HG03342 (cell line): ENCODE data around the gene HSF4.

Source experiments
- ATAC-seq: cut with Tn5 transposase; IDR thresholded peaks from one replicate; pipeline ENCODE4 v1.9.1; 2021; ENCODE audit warnings: mild to moderate bottlenecking, moderate library complexity; ENCODE audit not compliant: unreplicated experiment

The HSF4 gene

DNA sequence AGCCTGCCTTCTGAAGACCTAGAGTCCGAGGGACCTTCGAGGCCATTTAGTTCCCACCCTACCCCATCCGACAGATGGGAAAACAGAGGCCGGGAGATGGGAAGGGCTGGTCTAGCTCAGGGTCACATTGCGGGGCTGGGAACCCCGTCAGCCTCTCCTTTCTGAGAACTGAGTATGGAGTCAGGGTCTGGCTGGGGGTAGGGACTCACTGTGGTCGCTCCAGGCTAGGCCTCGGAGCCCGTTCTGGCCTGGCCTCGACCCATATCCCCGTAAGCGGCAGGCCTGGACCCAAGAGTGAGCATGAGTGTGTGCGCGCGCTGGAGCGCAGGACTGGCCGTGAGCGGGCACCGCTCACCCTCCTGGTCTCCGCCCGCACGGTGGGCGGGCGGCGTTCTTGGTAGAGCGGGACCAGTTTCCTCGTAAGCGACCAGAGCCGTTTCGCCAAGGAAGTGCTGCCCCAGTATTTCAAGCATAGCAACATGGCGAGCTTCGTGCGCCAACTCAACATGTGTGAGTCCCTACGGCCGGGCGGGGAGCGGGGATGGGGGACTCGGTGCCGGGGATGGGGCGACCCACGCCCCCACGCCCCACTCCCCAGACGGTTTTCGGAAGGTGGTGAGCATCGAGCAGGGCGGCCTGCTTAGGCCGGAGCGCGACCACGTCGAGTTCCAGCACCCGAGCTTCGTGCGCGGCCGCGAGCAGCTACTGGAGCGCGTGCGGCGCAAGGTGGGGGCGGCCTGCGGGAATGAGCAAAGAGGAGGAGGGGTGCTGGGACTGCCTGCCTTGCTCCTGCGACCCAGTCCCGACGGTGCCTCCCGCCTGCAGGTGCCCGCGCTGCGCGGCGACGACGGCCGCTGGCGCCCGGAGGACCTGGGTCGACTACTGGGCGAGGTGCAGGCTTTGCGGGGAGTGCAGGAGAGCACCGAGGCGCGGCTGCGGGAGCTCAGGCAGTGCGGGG lies 855 bp downstream of the HSF4 start:
- ATAC-seq, result no peak

DNA sequence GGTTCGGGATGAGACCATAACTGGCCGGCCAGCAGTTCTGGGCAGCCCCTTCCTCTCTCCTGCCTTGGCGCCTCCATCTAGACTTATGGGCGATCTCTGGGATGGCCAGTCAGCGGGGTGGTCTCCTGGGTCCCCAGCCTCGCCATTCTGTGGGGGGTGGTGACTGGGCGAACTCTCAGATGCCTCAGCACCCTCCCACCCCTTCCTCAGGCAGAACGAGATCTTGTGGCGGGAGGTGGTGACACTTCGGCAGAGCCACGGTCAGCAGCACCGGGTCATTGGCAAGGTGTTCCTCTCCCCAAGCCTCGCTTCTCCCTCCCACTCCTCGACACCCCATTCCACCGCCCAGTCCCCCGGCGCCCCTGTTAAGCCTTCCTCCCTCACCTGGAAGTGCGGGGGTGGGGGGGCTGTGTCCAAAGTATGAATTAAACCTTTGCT lies 1.6 kb downstream of the HSF4 start:
- ATAC-seq, result no peak

DNA sequence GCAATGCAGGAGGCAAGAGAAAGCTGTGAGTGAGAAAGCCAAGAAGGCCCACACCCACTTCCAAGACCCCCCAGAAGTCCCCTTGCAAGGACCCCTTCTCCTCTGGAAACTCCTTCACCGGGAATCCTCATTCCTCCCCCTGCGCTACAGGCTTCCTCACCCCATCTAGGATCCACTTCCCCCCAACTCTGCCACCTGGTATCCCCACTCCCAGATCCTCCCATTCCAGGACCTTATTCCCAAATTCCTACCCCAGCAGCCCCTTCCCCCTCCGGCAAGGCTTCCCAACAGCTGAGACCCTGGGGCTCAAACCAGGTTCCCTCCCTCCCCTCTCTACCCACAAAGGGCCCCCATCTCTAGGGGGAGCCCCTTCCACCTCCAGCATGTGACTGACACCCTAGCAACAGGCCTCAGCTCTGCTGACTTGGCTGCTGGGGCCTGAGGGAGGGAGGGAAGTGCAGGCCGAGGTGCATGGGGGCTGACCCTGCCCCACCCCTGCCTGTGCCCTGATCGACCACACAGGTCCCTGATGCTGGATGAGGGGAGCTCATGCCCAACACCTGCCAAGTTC lies 2.1 kb downstream of the HSF4 start:
- no peak for ATAC-seq

DNA sequence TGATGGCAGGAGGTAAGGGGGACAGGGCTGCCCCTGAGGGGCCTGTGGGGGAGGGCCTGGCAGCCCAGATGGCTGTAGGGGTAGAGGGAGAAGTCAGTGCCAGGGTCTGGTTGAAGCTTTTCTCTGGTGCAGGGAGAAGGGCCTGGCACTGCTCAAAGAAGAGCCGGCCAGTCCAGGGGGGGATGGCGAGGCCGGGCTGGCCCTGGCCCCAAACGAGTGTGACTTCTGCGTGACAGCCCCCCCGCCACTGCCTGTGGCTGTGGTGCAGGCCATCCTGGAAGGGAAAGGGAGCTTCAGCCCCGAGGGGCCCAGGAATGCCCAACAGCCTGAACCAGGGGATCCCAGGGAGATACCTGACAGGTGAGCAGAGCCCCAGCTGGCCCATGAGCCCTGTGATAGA lies 3.0 kb downstream of the HSF4 start:
- no peak for ATAC-seq

DNA sequence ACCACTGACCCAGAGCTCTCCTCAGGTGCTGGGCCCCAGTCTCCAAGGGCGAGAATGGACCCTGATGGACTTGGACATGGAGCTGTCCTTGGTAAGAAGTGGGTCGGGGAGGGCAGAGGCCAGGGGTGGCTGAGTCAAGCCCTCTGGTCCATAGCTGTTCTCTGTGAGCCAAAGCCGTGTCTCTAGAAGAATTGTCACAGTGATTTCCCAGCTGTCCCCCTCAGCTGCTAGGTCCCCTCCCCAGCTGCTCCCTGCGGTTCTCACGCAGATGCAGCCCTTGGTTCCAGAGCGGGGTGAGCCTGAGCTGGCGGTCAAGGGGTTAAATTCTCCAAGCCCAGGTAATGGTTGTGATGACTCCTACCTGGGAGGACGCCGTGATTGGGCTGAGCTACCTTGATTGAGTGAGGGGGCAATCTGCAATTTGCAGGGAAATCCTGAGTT lies 4.5 kb downstream of the HSF4 start:
- no peak for ATAC-seq

DNA sequence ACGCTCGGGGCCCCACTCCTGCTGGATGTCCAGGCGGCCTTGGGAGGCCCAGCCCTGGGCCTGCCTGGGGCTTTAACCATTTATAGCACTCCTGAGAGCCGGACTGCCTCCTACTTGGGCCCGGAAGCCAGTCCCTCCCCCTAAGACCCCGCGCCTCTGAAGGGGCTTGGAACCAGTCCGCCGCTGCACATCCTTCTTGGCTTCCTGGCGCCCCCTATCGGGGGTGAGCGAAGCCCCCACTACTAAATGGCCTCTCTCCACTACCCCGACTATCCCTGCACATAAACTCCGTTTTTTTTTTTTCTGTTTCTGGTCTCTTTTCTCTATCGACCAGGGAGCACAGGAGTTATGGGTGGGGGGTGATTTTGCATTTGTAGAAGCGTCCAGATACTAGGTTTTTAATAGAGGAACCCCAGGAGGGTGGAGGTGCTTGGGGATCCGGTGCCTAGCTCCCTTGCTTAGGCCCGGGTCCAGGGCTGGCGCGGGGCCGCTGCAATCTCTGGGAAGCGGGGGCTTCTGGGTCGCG lies 5.2 kb downstream of the HSF4 start:
- ATAC-seq, result no peak

DNA sequence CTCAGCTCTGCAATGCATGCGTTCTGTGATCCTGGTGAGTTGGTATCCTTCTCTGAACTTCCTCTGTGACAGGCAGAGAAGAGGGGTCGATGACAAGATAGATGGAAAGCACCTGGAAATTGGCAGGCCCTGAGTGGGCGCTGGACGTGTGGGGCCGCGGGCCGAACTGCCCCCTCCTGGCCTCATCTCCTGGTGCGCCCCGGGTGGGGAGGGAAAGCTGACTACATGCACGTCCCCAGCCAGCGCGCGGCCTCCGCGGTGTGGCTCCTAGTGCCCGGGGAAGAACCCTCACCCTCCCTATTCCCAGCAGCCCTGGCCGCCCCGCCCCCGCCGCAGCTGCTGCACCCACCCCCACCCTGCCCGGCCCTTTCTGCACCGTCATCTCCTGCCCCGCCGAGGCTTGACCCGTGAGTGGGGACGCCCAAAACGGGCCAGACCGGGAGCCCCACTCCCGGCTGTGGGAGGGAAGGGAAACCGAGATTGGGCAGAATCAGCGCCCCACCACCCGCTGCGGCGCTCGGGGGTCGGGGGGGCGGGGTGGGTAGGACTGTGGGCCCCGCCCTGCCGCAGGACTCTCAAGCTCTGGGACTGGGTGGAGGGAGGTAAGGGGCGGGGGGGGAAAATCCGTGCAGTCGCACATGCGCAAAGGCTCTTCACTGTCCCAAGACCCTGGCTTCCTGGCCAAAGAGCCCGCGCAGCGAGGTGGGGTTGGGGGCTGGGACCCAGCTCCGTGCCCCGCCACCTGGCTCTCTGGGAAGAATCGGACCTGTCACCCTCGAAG lies 5.8 kb downstream of the HSF4 start, which contains the start of gene NOL3:
NOL3 (plus strand) TSS at position 371 of the 781 bp plus-strand sequence.
- no peak for ATAC-seq

DNA sequence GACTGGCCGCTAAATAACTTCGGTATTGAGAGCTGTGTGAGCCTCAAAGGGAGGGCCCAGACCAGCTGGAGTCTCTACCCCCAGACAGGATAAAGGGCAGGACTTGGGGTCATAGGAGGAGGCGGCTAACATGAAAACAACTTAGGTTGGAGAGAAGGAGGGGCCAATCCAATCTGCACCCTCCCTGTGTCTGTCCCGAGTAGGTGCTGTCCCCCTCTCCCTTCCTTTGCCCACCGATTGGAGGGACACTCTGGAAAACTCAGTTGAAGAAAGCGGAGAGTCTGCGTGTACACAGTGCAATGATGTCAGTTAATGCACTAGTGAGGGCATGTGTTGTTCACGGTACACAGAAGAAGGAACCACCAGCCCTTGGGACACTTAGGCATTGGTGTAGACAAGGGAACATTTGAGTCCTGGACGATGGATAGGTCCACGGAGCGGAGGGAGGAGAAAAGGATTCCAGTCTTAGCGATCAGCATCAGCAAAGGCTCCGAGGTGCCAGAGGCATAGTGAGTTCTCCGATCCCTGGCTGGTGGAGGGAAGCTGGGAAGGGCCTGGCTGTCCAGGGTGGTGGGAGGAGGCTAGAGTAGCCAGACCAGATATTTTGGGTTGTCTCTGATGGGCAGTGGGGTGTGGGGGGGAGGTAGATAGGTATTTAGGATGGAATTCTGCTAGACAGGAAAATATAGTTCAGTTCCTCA lies 6.6 kb downstream of the HSF4 start:
- no peak for ATAC-seq

DNA sequence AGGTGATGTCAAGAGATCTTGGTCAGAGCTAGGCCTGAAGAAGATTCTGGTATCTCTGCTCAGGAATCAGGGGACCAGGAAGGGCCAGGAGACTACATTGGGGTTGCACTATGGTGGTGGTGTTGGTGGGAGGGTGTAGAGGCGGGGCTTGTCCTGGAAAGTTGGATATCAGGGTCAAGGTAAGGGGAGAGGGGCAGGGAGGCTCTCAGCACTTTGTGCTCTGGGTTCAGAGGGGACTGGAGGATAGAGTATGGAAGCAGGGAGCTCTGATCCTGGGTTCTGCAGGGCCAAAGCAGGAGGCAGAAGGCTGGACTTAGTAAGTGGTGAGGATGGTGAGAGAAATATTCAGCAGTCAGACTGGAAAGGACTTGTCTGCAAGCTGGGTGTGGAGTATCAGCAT lies 8.8 kb downstream of the HSF4 start:
- ATAC-seq, result no peak

DNA sequence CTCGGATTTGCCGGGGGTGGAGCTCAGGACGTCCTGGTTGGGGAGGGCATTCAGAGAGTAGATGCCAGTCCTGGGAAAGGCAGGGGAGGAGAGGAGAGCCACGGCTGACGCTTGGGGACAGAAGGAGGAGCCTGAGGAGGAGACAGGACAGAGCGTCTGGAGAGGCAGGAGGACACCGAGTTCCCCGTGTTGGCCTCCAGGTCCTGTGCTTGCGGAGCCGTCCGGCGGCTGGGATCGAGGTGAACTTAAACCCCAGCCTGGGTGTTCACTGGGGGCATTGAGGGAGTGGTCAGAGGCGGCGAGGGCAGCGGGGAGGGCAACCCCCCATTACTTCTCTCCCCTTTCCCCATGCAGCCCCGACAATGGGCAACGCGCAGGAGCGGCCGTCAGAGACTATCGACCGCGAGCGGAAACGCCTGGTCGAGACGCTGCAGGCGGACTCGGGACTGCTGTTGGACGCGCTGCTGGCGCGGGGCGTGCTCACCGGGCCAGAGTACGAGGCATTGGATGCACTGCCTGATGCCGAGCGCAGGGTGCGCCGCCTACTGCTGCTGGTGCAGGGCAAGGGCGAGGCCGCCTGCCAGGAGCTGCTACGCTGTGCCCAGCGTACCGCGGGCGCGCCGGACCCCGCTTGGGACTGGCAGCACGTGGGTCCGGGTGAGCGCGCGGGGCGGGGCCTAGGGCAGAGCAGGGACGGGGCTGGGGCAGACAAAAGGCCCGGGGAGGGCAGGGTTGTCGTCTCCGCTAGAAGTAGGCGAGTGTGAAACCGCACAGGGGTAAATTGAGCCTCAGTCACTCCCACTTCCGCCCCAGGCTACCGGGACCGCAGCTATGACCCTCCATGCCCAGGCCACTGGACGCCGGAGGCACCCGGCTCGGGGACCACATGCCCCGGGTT lies 9.5 kb downstream of the HSF4 start:
- peak; percentile 45 for ATAC-seq

DNA sequence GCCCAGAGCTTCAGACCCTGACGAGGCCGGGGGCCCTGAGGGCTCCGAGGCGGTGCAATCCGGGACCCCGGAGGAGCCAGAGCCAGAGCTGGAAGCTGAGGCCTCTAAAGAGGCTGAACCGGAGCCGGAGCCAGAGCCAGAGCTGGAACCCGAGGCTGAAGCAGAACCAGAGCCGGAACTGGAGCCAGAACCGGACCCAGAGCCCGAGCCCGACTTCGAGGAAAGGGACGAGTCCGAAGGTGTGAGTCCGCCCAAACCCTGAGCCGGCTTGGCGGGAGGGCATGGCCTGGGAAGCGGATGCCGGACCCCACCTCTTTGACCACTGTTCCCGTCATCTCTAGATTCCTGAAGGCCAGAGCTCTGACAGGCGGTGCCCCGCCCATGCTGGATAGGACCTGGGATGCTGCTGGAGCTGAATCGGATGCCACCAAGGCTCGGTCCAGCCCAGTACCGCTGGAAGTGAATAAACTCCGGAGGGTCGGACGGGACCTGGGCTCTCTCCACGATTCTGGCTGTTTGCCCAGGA lies 10.2 kb downstream of the HSF4 start:
- no peak for ATAC-seq

DNA sequence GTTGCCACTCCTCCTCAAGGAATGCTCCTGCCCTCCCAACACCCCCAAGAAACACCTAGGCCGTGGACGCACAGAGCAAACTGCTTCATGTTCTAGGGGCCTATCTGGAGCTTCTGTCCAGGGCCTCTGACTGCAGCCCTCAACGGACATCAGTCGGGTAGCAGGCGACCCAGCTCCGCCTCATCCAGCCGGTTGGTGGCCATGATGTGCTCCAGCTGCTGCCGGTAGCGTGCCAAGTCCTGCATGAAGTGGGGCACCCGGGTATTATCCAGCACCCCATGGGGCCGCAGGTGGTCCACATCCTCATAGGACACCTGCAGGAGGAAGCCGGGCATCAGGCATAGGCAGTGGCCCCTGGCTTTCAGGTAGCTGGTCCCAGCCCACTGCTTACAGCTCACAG lies 12.1 kb downstream of the HSF4 start:
- ATAC-seq, result no peak

DNA sequence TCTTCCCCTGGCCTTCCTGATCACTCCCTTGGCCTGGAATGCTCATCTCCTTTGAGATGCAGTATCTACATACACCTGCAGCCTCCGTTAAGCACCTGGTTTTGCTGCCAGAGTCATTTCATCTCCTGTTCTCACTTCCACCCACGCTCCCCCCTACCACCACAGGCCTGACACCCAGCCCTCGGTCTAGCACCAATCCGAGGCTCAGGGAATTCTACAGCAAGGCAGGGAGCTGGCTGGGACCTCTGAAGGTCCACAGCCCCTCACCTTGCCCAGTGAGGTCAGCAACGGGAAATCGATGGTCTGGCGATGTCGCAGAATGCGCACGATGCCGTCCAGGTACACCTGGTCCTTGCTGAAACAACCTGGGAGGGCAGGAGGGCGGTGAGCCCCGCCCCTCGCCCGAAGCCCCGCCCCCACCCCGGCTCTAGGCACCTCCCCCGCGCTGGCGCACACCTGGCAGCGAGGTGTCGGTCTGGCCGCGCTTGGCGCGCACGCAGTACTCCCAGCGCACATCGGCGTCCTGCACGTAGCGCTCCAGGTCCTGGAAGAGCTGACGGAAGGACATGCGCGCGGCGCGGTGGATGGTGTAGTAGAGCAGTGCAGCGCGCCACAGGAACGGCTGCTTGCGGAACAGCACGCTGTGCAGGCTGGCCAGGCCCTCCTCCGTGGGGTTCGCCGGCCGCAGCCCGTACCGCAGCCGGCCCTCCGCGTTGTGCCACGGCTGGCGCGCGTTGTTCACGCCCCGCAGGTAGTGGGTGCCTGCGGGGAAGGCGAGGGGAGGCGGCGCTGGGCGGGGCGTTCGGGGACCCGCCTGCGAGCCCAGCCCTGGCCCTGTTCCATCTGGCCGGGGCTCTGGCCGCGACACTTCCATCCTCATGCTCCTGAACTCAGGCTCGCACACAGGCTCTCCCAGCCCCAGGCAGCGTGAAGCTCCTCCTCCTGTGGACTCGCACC lies 13.5 kb downstream of the HSF4 start:
- ATAC-seq, result no peak

DNA sequence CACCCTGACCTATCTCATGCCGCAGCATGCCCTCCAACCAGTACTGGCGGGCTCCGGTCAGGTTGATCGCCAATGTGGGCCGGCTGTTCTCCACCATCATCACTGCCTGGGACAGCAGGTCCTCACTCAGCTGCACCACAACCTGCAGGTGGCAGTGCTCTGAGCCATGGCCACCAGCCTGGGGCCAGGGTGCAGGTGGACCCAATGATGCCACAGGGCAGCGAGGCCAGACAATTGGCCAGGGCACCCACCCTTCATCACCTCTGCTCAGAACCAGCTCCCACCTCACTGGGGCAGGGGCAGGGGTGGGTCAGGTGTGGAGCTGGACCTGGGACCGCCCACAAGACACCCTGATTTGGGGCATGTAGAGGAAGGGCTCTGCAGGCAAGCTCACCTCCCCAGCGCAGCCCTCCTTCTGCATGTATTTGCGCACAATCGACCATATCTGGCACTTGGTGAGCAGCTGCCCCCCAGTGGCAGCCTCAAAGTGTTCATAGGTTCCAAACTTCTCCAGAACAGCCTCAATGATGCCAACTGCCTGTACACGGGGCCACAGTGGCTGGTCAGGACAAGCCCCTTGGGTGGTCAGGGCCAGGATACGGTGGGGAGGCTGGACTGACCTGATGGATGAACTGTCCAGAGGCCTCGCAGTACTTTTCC lies 15.0 kb downstream of the HSF4 start:
- no peak for ATAC-seq

DNA sequence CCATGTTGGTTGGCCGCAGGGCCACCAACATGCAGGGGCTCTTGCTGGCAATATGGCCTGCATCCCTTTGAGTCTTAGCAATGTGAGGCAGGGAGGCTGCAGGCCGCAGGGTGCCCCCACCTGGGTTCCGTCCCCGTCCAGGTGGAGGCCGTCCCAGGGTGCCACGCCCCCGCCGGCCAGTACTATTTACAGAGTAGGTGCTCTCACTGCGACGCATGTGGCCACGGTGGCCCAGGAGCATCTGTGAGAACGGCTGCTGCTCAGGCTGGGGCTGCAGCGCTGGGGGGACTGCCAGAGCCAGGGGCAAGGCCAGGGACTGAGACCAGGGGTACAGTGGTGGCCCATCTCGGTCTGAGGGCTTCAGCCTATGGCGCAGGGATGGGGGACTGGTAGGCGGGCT lies 15.6 kb downstream of the HSF4 start:
- no peak for ATAC-seq

DNA sequence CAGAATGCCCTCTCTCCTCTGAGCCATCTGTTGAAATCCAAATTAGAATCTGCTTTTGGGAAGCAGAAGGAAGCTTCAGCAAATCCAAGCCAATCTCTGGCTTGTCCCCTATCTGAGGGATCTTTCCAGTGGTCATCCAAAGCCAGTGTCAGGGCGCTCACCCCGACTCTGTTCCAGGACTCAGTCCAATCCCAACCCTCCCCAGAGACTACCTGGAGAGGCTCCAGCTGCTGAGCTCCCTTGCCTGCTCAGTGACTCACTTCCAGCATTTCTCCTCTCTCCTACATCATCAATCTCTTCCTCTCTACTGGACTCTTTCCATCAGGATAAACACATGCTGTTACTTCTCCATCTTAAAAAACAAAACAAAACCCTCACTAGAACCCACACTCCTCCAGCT lies 16.8 kb downstream of the HSF4 start:
- no peak for ATAC-seq

DNA sequence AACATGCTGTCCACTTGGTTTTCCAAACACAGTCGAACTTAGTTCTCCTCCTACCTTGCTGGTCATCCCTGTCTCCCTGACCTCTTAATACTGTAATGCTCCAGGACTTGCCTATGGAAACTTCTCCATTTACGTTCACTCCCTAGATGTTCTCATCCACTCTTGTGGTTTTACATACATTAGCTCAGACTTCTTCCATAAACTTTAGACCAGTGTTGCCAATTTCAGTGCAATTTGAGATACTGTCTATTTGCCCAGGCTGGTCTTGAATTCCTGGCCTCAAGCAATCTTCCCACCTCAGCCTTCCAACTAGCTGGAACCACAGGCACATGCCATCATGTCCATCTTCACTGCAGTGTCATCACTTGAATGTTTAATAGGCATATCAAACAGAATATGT lies 17.7 kb downstream of the HSF4 start:
- ATAC-seq, result no peak

DNA sequence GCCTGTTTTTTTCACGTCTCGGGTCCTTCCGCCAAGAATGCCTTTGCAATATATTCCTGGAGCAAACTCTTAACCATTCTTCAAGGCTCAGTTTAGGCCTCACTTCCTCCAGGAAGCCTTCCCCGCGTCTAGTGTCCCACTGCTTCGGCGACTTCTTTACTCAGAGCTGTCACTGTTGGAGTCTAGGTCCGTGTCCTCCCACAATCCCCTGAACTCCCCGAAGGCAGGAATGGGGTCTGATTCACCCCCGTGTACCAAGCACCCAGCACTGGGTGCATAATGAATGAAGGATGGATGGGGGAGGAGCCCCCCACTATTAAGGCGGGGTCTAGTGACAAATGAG lies 18.7 kb downstream of the HSF4 start:
- ATAC-seq, result no peak
